ENCODE results near the gene EWSR1.

The EWSR1 gene

GRCh38 chr22:29260031-29260560, 8.0 kb upstream of the EWSR1 start:
- Histone ChIP-seq H3K4me3 (ENCODE audit: low read length, poor library complexity, severe bottlenecking) (no peak overlapping the region), H3K9me2 (replicated peaks; ENCODE audit: low read depth, low read length) (no peaks in the 10 kb centered on the region), H3K36me3 (ENCODE audit: insufficient read depth, low read length) (peaks cover 59% of the 10 kb centered on the region; the same call in 1 of the 2 replicates), H3F3A (ENCODE audit: low read depth) (0 out of 2 replicates have a peak, but pooled peaks cover 3% of the 10 kb centered on the region), H4K20me1 (ENCODE audit: insufficient read depth, low read length, poor library complexity, severe bottlenecking) (no peaks in the 10 kb centered on the region), H3K9ac (ENCODE audit: low read depth, low read length, poor library complexity, severe bottlenecking) (no peak overlapping the region), H3K79me2 (ENCODE audit: insufficient read depth, low read length) (peaks cover under 1% of the 10 kb centered on the region; the same call in 1 of the 2 replicates), H3K4me2 (ENCODE audit: low read depth, low read length, poor library complexity, severe bottlenecking) (no peak overlapping the region), H3K27me3 (ENCODE audit: insufficient read depth, low read length, poor library complexity, severe bottlenecking) (no peaks in the 10 kb centered on the region), H2AFZ (ENCODE audit: low read length) (no peak overlapping the region), H3K4me1 (ENCODE audit: insufficient read depth, low read length, poor library complexity, severe bottlenecking) (no peaks in the 10 kb centered on the region), H3K9me3 (ENCODE audit: insufficient read depth, low read depth, low read length) (no peaks in the 10 kb centered on the region)
- TF ChIP-seq EZH2phosphoT487 (IDR thresholded peaks at IDR 0.05; ENCODE audit: borderline replicate concordance) (no peak), CTCF (conservative IDR thresholded peaks at IDR 0.05; ENCODE audit: low read length) (no peak)

GRCh38 chr22:29260601-29261315, 7.3 kb upstream of the EWSR1 start:
- Histone ChIP-seq H3K27me3 (ENCODE audit: insufficient read depth, low read length, poor library complexity, severe bottlenecking) (no peaks in the 10 kb centered on the region), H3K9ac (ENCODE audit: low read depth, low read length, poor library complexity, severe bottlenecking) (no peak overlapping the region), H3K4me1 (ENCODE audit: insufficient read depth, low read length, poor library complexity, severe bottlenecking) (peaks cover 2% of the 10 kb centered on the region), H3K4me2 (ENCODE audit: low read depth, low read length, poor library complexity, severe bottlenecking) (no peak overlapping the region), H3K9me3 (ENCODE audit: insufficient read depth, low read depth, low read length) (no peaks in the 10 kb centered on the region), H4K20me1 (ENCODE audit: insufficient read depth, low read length, poor library complexity, severe bottlenecking) (no peaks in the 10 kb centered on the region), H3F3A (ENCODE audit: low read depth) (0 out of 2 replicates have a peak, but pooled peaks cover 3% of the 10 kb centered on the region), H2AFZ (ENCODE audit: low read length) (no peak overlapping the region), H3K36me3 (ENCODE audit: insufficient read depth, low read length) (peaks cover 52% of the 10 kb centered on the region; the same call in 1 of the 2 replicates), H3K4me3 (ENCODE audit: low read length, poor library complexity, severe bottlenecking) (no peak overlapping the region), H3K79me2 (ENCODE audit: insufficient read depth, low read length) (peaks cover 7% of the 10 kb centered on the region), H3K9me2 (replicated peaks; ENCODE audit: low read depth, low read length) (no peaks in the 10 kb centered on the region)
- TF ChIP-seq EZH2phosphoT487 (IDR thresholded peaks at IDR 0.05; ENCODE audit: borderline replicate concordance): no peak
- TF ChIP-seq CTCF (conservative IDR thresholded peaks at IDR 0.05; ENCODE audit: low read length): no peak

GRCh38 chr22:29263791-29264276, 4.2 kb upstream of the EWSR1 start:
- no peak overlapping the region for H2AFZ ChIP-seq (ENCODE audit: low read length)
- TF ChIP-seq CTCF (conservative IDR thresholded peaks at IDR 0.05; ENCODE audit: low read length) (no peak), EZH2phosphoT487 (IDR thresholded peaks at IDR 0.05; ENCODE audit: borderline replicate concordance) (no peak)
- H3K79me2 ChIP-seq (ENCODE audit: insufficient read depth, low read length): peaks cover 37% of the 10 kb centered on the region
- peaks cover 6% of the 10 kb centered on the region for H3K27me3 ChIP-seq (ENCODE audit: insufficient read depth, low read length, poor library complexity, severe bottlenecking)
- no peak overlapping the region for H3K4me3 ChIP-seq (ENCODE audit: low read length, poor library complexity, severe bottlenecking)
- no peak overlapping the region for H3K9ac ChIP-seq (ENCODE audit: low read depth, low read length, poor library complexity, severe bottlenecking)
- H4K20me1 ChIP-seq (ENCODE audit: insufficient read depth, low read length, poor library complexity, severe bottlenecking): peaks cover 10% of the 10 kb centered on the region
- H3K4me1 ChIP-seq (ENCODE audit: insufficient read depth, low read length, poor library complexity, severe bottlenecking): peaks cover 14% of the 10 kb centered on the region
- no peak overlapping the region for H3K4me2 ChIP-seq (ENCODE audit: low read depth, low read length, poor library complexity, severe bottlenecking)
- H3K9me2 ChIP-seq (replicated peaks; ENCODE audit: low read depth, low read length): no peaks in the 10 kb centered on the region
- peaks cover 26% of the 10 kb centered on the region; the same call in 1 of the 2 replicates for H3K36me3 ChIP-seq (ENCODE audit: insufficient read depth, low read length)
- 0 out of 2 replicates have a peak, but pooled peaks cover 3% of the 10 kb centered on the region for H3F3A ChIP-seq (ENCODE audit: low read depth)
- H3K9me3 ChIP-seq (ENCODE audit: insufficient read depth, low read depth, low read length): no peaks in the 10 kb centered on the region

Data from Loucy (cell line).